ENCODE measurements around the gene MOCS1.

The MOCS1 gene

DNA sequence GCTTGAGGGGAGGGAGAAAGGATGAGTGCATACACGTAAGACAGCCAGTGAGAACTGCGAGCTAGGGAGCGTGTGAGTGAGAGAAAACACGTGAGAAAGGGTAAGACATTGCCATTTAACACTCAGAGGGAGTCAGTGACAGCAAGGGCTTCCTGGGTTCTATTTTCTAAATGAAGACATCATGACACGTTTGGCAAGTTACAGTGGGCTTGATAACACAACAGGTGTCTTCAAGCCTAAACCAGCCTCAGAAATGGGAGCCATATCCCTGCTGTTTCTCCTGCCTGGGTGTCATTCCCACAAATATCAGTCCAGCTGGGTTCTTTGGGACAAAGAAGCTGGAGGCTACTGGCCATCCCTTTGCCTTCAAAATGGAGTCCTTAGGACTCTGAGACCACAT, 16.9 kb upstream of the MOCS1 start:
- no peak overlapping the region for H3K27ac ChIP-seq (ENCODE audit: extremely low read depth, low read depth, low read length)
- H3K4me3 ChIP-seq (ENCODE audit: low read depth, low read length) = no peak overlapping the region
- CTCF ChIA-PET = interaction anchor here (0.6 to 0.8 kb wide), 2 partner anchors 48 to 1135 kb away, joined by 3 to 4 read pairs; no protein-coding TSS in a partner anchor
- no peak for TF ChIP-seq ZNF157 (tag by site-specific recombination; IDR thresholded peaks at IDR 0.05)
- no peak for TF ChIP-seq ZNF501 (tag by site-specific recombination; IDR thresholded peaks at IDR 0.05)
- TF ChIP-seq, protein P1, sequence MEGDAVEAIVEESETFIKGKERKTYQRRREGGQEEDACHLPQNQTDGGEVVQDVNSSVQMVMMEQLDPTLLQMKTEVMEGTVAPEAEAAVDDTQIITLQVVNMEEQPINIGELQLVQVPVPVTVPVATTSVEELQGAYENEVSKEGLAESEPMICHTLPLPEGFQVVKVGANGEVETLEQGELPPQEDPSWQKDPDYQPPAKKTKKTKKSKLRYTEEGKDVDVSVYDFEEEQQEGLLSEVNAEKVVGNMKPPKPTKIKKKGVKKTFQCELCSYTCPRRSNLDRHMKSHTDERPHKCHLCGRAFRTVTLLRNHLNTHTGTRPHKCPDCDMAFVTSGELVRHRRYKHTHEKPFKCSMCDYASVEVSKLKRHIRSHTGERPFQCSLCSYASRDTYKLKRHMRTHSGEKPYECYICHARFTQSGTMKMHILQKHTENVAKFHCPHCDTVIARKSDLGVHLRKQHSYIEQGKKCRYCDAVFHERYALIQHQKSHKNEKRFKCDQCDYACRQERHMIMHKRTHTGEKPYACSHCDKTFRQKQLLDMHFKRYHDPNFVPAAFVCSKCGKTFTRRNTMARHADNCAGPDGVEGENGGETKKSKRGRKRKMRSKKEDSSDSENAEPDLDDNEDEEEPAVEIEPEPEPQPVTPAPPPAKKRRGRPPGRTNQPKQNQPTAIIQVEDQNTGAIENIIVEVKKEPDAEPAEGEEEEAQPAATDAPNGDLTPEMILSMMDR (tag by site-specific recombination; IDR thresholded peaks at IDR 0.05) = no peak
- no peak for TF ChIP-seq ZNF335 (tag by site-specific recombination; conservative IDR thresholded peaks at IDR 0.05)
- no peak for TF ChIP-seq IKZF3 (tag by site-specific recombination; IDR thresholded peaks at IDR 0.05)
- no peak for TF ChIP-seq EGR2 (tag by site-specific recombination; IDR thresholded peaks at IDR 0.05; ENCODE audit: low read depth)
- TF ChIP-seq, protein P2, sequence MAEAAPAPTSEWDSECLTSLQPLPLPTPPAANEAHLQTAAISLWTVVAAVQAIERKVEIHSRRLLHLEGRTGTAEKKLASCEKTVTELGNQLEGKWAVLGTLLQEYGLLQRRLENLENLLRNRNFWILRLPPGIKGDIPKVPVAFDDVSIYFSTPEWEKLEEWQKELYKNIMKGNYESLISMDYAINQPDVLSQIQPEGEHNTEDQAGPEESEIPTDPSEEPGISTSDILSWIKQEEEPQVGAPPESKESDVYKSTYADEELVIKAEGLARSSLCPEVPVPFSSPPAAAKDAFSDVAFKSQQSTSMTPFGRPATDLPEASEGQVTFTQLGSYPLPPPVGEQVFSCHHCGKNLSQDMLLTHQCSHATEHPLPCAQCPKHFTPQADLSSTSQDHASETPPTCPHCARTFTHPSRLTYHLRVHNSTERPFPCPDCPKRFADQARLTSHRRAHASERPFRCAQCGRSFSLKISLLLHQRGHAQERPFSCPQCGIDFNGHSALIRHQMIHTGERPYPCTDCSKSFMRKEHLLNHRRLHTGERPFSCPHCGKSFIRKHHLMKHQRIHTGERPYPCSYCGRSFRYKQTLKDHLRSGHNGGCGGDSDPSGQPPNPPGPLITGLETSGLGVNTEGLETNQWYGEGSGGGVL (tag by site-specific recombination; IDR thresholded peaks at IDR 0.05) = no peak
- no peak for TF ChIP-seq ZNF302 (tag by site-specific recombination; IDR thresholded peaks at IDR 0.05; ENCODE audit: low read depth)
- TF ChIP-seq ZSCAN16 (tag by site-specific recombination; IDR thresholded peaks at IDR 0.05) = no peak
- no peak for TF ChIP-seq ZNF214 (tag by site-specific recombination; IDR thresholded peaks at IDR 0.05; ENCODE audit: borderline replicate concordance)
- no peak for TF ChIP-seq ZNF529 (tag by site-specific recombination; IDR thresholded peaks at IDR 0.05; ENCODE audit: insufficient replicate concordance)
- TF ChIP-seq ZNF19 (tag by site-specific recombination; IDR thresholded peaks at IDR 0.05; ENCODE audit: low read depth) = no peak
- TF ChIP-seq, protein P3, sequence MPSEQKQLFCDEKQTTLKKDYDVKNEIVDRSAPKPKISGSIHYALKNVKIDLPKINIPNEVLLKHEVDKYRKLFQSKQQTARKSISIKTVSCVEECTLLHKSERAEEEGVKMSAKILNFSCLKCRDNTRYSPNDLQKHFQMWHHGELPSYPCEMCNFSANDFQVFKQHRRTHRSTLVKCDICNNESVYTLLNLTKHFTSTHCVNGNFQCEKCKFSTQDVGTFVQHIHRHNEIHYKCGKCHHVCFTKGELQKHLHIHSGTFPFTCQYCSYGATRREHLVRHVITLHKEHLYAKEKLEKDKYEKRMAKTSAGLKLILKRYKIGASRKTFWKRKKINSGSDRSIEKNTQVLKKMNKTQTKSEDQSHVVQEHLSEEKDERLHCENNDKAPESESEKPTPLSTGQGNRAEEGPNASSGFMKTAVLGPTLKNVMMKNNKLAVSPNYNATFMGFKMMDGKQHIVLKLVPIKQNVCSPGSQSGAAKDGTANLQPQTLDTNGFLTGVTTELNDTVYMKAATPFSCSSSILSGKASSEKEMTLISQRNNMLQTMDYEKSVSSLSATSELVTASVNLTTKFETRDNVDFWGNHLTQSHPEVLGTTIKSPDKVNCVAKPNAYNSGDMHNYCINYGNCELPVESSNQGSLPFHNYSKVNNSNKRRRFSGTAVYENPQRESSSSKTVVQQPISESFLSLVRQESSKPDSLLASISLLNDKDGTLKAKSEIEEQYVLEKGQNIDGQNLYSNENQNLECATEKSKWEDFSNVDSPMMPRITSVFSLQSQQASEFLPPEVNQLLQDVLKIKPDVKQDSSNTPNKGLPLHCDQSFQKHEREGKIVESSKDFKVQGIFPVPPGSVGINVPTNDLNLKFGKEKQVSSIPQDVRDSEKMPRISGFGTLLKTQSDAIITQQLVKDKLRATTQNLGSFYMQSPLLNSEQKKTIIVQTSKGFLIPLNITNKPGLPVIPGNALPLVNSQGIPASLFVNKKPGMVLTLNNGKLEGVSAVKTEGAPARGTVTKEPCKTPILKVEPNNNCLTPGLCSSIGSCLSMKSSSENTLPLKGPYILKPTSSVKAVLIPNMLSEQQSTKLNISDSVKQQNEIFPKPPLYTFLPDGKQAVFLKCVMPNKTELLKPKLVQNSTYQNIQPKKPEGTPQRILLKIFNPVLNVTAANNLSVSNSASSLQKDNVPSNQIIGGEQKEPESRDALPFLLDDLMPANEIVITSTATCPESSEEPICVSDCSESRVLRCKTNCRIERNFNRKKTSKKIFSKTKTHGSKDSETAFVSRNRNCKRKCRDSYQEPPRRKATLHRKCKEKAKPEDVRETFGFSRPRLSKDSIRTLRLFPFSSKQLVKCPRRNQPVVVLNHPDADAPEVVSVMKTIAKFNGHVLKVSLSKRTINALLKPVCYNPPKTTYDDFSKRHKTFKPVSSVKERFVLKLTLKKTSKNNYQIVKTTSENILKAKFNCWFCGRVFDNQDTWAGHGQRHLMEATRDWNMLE (tag by site-specific recombination; conservative IDR thresholded peaks at IDR 0.05; ENCODE audit: low read depth) = no peak
- TF ChIP-seq HOXD13 (CRISPR knock-in tag; IDR thresholded peaks at IDR 0.05; ENCODE audit: borderline replicate concordance) = no peak
- no peak for TF ChIP-seq ZNF23 (tag by site-specific recombination; IDR thresholded peaks at IDR 0.05; ENCODE audit: borderline replicate concordance)
- TF ChIP-seq GFI1B (tag by site-specific recombination; IDR thresholded peaks at IDR 0.05) = no peak
- no peak for TF ChIP-seq MEIS1 (CRISPR knock-in tag; IDR thresholded peaks at IDR 0.05; ENCODE audit: borderline replicate concordance)
- no peak for TF ChIP-seq ZNF423 (tag by site-specific recombination; IDR thresholded peaks at IDR 0.05)
- no peak for TF ChIP-seq GLI4 (tag by site-specific recombination; IDR thresholded peaks at IDR 0.05)
- no peak for TF ChIP-seq ZNF394 (tag by site-specific recombination; IDR thresholded peaks at IDR 0.05; ENCODE audit: borderline replicate concordance)
- POLR2A ChIA-PET = no interaction called here
- H3K9me3 ChIP-seq (ENCODE audit: control insufficient read depth, insufficient read depth, low read depth, low read length) = no peaks in the 10 kb centered on the region
- H3K36me3 ChIP-seq (ENCODE audit: control insufficient read depth in 2 of 2, insufficient read depth in 1 of 2, low read length in 2 of 2) = no peaks in the 10 kb centered on the region
- no peaks in the 10 kb centered on the region for H3K4me1 ChIP-seq (ENCODE audit: control insufficient read depth, insufficient read depth, low read length)
